GM13977 (cell line): ENCODE results near the gene BEAN1.

Source experiments
- DNase-seq: peaks from one replicate; pipeline ENCODE4 v3.0.0; 2012; ENCODE audit warnings: low spot score
- in situ Hi-C: fragments of 300-500 bp; cut with MboI; formaldehyde crosslinking; loops from one replicate; pipeline ENCODE4 v1.12.0; 2022; ENCODE audit warnings: low sequenced_read_pairs, low pct_unique_long_range_greater_than_20kb, mixed read lengths, inconsistent platforms; ENCODE audit not compliant: unreplicated experiment
- TF ChIP-seq, protein P1 (sequence below): IDR thresholded peaks from 2 replicates; pipeline ENCODE4 v1.5.1; 2012; ENCODE audit warnings: mild to moderate bottlenecking, control low read depth; ENCODE audit not compliant: insufficient read depth; ENCODE audit errors: extremely low read depth, missing control alignments

The BEAN1 gene

DNA sequence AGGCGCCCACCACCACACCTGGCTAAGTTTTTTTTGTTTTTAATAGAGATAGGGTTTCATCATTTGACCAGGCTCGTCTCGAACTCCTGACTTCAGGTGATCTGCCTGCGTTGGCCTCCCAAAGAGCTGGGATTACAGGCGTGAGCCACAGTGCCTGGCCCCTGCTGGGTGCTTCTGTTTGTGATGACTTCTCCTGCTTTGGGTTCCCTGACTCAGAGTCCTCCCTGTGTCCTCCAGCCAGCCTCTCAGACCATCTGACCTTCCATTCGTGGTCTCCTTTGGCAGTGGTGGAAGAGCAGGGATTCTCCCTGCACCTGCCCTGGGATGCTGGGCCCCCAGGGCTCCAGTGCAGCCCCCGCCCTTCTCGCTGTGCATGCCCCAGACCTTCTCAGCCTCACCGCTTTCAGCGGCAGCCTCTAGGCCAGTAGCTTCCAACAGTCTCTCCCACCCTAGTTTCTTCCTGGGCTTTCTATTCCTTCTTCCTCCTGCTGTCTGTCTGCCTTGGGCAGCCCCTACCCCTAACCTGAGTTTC, 13.2 kb downstream of the BEAN1 start:
- in situ Hi-C loops: no loop called here

DNA sequence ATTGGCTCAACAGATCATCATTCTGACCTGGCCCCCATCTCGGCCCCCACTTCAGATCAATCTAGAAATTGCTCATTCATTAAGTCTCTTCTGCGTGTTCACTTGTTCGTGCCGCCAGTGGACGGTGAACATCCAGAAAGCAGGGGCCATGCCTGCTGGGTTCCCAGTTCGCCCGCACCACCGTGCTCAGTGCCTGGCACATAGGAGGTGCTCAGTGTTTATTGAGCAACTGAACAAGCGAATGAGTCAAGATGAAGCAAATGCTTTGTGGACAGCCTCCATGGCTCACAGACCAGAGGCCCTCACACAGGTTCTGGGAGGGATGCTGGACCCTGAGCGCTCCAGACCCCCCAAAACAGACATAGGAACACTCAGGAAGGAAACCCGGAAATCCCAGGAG, 13.9 kb downstream of the BEAN1 start:
- in situ Hi-C loops: no loop called here

More for the DNA sequence above, 13.2 kb downstream of the BEAN1 start:
- TF ChIP-seq, protein P1, sequence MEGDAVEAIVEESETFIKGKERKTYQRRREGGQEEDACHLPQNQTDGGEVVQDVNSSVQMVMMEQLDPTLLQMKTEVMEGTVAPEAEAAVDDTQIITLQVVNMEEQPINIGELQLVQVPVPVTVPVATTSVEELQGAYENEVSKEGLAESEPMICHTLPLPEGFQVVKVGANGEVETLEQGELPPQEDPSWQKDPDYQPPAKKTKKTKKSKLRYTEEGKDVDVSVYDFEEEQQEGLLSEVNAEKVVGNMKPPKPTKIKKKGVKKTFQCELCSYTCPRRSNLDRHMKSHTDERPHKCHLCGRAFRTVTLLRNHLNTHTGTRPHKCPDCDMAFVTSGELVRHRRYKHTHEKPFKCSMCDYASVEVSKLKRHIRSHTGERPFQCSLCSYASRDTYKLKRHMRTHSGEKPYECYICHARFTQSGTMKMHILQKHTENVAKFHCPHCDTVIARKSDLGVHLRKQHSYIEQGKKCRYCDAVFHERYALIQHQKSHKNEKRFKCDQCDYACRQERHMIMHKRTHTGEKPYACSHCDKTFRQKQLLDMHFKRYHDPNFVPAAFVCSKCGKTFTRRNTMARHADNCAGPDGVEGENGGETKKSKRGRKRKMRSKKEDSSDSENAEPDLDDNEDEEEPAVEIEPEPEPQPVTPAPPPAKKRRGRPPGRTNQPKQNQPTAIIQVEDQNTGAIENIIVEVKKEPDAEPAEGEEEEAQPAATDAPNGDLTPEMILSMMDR: no peak
- no peak for DNase-seq

DNA sequence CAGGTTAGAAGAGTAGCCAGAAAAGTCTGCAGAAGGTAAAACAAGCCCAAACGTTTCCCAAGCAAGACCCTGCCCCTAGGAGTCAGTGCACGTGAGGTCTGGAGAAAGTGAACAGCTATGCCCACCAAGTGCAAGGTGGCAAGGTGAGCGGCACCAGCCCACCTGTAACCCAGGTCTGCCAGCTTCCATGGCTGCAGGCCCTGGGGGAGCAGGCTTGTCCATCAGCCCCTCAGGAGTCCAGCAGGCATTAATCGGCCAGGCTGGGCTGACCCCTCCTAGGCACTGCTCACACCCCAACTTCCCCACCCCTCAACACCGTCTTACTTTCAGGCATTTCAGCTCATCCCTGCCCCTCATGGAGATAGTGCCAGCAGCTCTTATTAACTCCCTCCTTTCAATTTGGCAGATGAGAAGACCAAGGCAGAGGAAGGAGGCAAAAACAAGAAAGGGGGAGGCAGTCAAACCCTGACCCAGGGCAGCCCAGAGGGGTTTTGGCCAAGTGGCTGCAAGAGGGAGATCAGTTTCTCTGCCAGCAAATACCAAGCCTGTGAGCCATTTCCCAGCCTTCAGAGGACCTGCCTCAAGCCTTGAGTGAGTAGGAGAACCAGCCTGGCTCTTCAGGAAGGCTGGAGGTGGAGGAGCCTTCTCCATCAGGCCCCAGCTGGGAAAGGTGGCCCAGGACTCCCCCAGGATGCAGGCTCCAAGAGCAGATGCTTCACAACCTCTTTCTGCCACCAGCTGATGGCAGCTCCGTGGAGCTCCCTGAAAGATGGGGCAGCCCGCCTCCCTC, 14.7 kb downstream of the BEAN1 start:
- in situ Hi-C loops: no loop called here
- no peak for DNase-seq
- TF ChIP-seq, protein P1: no peak

More for the DNA sequence above, 13.9 kb downstream of the BEAN1 start:
- TF ChIP-seq, protein P1: no peak
- no peak for DNase-seq

DNA sequence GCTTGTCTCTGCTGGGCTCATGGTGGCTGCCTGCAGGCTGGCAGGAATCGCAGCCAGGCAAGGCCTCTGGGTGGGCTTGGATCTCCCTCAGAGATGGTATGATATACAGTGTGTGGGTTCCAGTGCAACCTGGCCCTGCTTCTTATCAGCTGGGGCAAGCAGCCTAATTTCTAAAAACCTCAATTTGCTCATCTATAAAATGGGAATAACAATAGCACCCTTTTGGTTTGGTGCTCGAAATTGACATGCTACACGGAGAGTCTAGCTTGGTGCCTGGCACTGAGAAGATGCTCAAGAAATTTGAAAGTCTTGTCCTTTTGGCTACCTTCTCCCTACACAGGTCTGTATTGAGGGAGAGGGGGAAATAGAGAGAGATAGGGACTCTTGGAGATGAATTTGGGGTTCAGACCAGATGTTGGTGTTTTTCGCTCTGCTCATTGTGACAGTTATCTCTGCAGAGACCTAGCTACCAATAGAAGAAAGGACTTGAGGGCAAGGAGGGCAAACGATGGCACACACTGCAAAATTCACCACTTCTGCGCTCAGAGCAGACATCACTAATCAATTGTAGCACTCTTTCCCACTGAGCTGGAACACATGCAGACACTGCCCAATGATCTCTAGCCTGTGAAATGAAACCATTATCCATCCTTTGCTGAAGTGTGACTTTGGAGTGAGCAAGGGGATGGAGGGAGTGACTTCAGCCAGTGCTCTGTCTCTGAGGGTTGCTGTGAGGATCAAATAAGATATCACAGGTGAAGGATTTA, 15.6 kb downstream of the BEAN1 start:
- TF ChIP-seq, protein P1: no peak
- in situ Hi-C loops: no loop called here
- no peak for DNase-seq

DNA sequence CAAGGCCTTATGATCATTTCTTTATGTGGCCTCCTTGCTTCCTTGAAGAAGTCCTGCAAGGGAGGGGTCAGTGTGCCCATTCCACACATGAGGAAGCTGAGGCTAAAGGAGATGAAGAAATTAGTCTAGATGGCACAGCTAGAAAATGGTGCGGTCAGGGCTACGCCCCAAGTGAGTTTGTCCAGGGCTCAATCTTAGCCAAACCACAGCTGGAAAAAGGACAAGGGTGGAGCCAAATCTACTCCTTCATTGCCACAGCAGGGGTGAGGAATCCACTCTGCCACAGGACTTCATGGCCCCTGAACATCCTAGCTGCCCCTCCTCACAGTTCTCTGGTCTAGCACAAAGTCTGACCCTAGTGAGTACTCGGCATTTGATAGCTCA, 16.2 kb downstream of the BEAN1 start:
- DNase-seq: no peak
- in situ Hi-C loops: no loop called here
- TF ChIP-seq, protein P1: no peak

DNA sequence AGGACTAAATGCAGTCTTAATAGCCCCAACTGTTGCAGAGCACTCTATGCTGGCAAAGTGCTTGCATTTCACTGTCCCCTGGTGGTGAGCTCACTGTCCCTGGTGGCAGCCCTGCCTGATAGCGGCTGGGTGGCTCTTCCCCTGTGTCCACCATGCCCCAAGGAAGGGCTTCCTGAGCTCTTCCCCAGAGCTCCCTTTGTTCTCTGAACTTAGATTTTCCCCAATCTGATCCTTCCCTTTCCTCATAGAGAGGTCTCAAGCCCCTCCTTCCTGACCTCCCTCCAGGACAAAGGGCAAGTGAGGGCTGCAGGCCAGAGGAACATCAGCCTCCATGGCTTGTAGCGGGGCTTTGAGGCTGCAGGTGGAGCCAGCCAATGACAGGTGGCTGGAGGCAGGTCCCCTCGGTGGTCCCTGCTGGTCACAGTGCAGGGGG, 17.0 kb downstream of the BEAN1 start:
- DNase-seq: no peak
- TF ChIP-seq, protein P1: no peak
- in situ Hi-C loops: no loop called here
